Cardiac septum (tissue), 1 donor: ENCODE results near the gene PPP1R10. TPM values are rescaled to one million over a fixed set of nuclear protein-coding genes. Genes with fewer than 3 reads are reported as not detected.

ENCODE experiments used
- DNase-seq: peaks from one replicate; pipeline ENCODE4 v3.0.0-alpha.2; 2020; ENCODE audit warnings: low spot score
- intact Hi-C: fragments of 100-400 bp; cut with DNase I; formaldehyde crosslinking; loops from one replicate; pipeline ENCODE4 v1.14.0; 2022
- total RNA-seq: library from RNA; stranded (reverse); fragmentation: NEBNext Ultra II Directional; extraction: Animal tissue kit (Norgen Biotek cat#: 25700); gene quantifications from one replicate; pipeline ENCODE4 v1.2.1, GENCODE V29; 2021
- donor health status: DM: no; HTN: no; CAD: no.

PPP1R10 gene
- total RNA-seq, 1 donor from 2014 or later: 30.0 TPM

- DNase-seq: peak; percentile 95
- intact Hi-C loops: loop anchor here (5.0 kb wide), 1 partner anchor 46 kb away; the partner anchor contains the start of gene DHX16
Observed at GRCh38 chr6:30626484-30627366, 9.7 kb upstream of the PPP1R10 start, which contains the start of gene ATAT1. Gene ATAT1 (plus strand): TSS chr6:30626874.

- DNase-seq: no peak
- intact Hi-C loops: loop anchor here (5.0 kb wide), 1 partner anchor 47 kb away; the partner anchor contains the start of gene DHX16
Observed at GRCh38 chr6:30625511-30625910, 8.5 kb upstream of the PPP1R10 start.

- no peak for DNase-seq
- intact Hi-C loops: loop anchor here (5.0 kb wide), 3 partner anchors 62 to 923 kb away; partner anchors contain the start of genes DDX39B, GNL1, PPP1R18 and PRR3
Observed at GRCh38 chr6:30619561-30619960, 2.5 kb upstream of the PPP1R10 start.

GRCh38 chr6:30618270-30618797 is 1.3 kb upstream of the PPP1R10 start:
- intact Hi-C loops: loop anchor here (5.0 kb wide), 3 partner anchors 61 to 924 kb away; partner anchors contain the start of genes DDX39B, GNL1, PPP1R18 and PRR3

DNA sequence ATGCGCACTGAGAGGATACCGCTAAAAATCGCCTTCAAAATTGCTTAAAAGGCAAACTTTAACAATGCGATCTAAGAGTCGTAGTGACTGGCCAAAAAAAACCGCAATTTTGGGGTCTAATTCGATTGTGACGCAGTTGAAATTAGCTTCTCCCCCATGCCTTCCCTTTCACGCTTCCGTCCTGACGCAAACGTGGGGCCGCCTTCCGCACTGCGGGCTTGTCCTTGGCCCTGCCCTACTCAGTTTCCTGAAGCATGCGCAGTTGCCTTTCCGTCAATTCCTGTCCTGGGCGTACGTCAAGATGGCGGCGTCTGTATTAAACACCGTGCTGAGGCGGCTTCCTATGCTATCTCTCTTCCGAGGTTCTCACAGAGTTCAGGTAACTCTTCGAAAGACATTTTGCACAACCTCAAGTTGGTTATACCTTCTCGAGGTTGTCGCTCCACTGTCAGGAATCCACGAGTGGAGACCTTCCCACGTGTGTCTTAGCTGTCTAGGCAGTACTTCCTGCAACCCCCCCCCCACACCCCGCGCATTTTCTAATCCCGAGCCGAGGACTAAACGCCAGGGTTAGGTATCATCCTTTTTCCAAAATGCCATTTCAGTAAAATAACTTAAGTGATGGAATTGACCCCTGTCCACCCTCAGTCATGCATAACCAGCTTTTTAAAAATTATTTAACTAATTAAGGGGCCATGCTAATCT is 674 bp upstream of the PPP1R10 start, which contains the start of gene MRPS18B:
Gene MRPS18B (plus strand): TSS at position 276 of the 705 bp plus-strand sequence. CDS start 26 bp downstream, at position 302.
- intact Hi-C loops: loop anchor here (1.0 to 5.0 kb wide), 4 partner anchors 60 to 925 kb away; partner anchors contain the start of genes DDX39B, GNL1, MDC1 and PPP1R18
- DNase-seq: peak; percentile 99

More at GRCh38 chr6:30618270-30618797, 1.3 kb upstream of the PPP1R10 start:
- DNase-seq: no peak

GRCh38 chr6:30615958-30616810 is 859 bp downstream of the PPP1R10 start:
- DNase-seq: no peak
- intact Hi-C loops: loop anchor here (5.0 kb wide), 3 partner anchors 59 to 926 kb away; partner anchors contain the start of genes DDX39B, GNL1, PPP1R18 and PRR3

DNA sequence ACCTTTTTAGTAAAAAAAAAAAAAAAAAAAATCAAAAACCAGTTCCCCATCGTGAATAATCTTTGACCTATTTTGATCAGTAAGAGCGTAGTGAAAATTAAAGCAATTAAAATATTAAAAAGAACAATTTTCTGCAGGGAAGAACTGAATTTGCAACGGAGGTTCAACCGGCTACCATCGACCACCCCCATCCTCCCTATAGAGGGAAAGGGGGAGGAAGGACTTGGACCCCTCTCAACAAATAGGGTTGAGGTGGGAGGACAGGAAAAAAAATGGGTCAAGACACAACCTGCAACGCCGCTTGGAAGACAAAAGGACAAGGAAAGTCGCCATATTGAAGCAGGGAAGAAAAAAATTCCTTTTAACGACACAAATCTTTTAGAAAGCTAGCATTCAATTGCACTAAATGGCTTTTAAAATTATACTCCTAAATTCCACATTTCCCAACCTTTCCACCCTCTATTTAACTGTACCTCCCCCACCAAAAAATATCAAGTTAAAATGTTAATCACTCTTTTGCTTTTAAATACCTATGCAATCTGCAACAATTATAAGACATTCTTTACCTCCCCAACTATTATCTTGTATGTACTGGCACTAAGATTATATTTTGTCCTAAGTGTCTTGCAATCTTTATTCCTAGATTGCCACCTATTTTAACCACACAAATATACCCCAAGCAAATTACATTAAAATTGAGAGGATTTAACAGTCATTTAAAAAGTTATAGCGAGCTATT is 1.7 kb downstream of the PPP1R10 start:
- no peak for DNase-seq
- intact Hi-C loops: loop anchor here (5.0 kb wide), 3 partner anchors 58 to 927 kb away; partner anchors contain the start of genes DDX39B, GNL1, PPP1R18 and PRR3

GRCh38 chr6:30614843-30615218 is 2.2 kb downstream of the PPP1R10 start:
- intact Hi-C loops: loop anchor here (5.0 kb wide), 3 partner anchors 58 to 927 kb away; partner anchors contain the start of genes DDX39B, GNL1, PPP1R18 and PRR3
- peak; percentile 90 for DNase-seq

GRCh38 chr6:30614044-30614842 is 2.8 kb downstream of the PPP1R10 start:
- no peak for DNase-seq
- intact Hi-C loops: no loop called here

GRCh38 chr6:30613251-30614043 is 3.6 kb downstream of the PPP1R10 start:
- intact Hi-C loops: no loop called here
- DNase-seq: no peak

DNA sequence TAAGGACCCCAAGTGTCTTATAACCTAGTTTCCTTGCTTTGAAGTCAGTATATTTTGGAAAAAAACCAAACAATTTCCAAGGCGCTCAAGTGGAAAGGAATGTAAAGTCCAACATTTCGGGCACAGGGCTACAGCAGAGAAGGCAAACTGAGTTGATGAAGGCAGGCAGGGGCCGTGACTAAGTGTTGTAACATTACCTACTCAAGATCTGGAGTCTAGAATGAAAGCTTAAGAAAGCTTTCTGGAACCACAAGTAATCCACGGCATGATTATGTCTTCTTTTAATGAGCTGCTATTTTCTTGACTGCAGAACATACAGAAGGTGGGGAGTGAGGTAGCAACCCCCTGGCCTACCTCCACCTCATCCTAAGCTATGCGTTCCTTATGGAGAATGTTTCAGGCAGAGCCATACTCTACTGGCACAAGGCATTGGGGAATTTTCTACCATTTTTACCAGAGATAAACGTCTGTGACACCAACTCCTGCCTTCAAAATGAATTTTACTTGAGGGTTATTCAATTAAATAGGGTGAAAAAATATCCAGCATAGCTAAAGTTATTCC is 4.3 kb downstream of the PPP1R10 start:
- intact Hi-C loops: no loop called here
- DNase-seq: no peak

GRCh38 chr6:30612213-30612612 is 4.8 kb downstream of the PPP1R10 start:
- intact Hi-C loops: no loop called here
- no peak for DNase-seq

DNA sequence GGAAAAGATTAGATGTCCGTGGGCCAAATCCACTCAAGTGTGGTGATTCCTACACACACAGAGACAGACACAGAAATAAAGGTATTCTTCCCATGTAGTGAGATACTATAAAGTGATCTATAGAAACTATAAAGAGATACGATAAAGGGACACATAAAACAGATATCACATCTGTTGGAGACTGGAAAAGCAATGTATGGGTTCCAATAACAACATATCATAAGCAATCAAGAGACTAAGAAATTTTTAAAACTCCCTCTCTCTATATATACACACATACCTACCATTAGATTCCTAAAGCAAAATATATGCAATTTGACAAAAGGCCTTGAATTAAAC is 5.2 kb downstream of the PPP1R10 start:
- DNase-seq: no peak
- intact Hi-C loops: no loop called here

DNA sequence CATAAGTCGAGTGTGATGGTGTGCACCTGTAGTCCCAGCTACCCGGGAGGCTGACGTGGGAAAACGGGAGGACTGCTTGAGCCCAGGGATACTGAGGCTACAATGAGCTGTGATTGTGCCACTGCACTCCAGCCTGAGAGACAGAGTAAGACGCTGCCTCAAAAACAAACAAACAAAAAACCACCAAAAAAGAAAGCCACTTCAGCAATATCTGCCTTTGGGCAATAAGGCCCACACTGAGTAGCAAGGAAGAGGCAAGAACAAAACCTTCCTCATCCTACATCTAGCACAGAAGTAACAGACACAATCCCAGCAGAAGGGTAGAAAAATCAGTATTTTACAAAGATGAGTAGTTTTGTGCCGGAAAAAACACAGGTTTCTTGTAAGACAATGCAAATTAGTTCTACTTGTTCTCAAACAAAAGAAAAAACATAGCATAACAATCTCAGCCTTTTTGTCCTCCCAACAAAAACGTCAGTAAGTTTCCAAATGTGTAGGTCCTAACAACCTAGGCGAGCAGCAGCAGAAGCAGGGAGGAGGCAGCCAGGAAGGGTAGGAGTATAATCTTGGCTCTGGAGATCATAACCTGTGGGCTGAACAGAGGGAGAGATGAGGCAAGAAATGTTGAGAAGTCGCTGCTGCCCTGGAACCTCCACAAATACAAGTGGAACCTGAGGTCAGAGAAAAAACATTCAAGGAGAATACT is 5.7 kb downstream of the PPP1R10 start:
- intact Hi-C loops: no loop called here

GRCh38 chr6:30610065-30610464 is 7.0 kb downstream of the PPP1R10 start:
- intact Hi-C loops: no loop called here
- DNase-seq: no peak

More for the DNA sequence above, 5.7 kb downstream of the PPP1R10 start:
- DNase-seq: no peak
